Measurements from ENCODE around the gene AGAP1. TPM values are rescaled to one million over a fixed set of nuclear protein-coding genes. Genes with fewer than 3 reads are reported as not detected.

Gene AGAP1
- total RNA-seq, 1 donor from 2014 or later = 21.1 TPM

GRCh38 chr2:235541016-235541415 is 47.2 kb downstream of the AGAP1 start:
- Histone ChIP-seq H3K4me1 (peaks cover 29% of the 10 kb centered on the region), H3K27me3 (no peaks in the 10 kb centered on the region), H3K4me3 (no peak overlapping the region), H3K36me3 (no peaks in the 10 kb centered on the region), H3K9me3 (no peaks in the 10 kb centered on the region), H3K27ac (no peak overlapping the region)
- intact Hi-C loops (cut with DNase I) = no loop called here
- DNase-seq (ENCODE audit: extremely low spot score in 2 of 2) = no peak
- TF ChIP-seq POLR2AphosphoS5 (IDR thresholded peaks at IDR 0.05; ENCODE audit: insufficient read depth in 1 of 2, low read depth in 1 of 2) (peak in 1 of 2 donors; percentile 20), POLR2A (IDR thresholded peaks at IDR 0.05) (no peak)

DNA sequence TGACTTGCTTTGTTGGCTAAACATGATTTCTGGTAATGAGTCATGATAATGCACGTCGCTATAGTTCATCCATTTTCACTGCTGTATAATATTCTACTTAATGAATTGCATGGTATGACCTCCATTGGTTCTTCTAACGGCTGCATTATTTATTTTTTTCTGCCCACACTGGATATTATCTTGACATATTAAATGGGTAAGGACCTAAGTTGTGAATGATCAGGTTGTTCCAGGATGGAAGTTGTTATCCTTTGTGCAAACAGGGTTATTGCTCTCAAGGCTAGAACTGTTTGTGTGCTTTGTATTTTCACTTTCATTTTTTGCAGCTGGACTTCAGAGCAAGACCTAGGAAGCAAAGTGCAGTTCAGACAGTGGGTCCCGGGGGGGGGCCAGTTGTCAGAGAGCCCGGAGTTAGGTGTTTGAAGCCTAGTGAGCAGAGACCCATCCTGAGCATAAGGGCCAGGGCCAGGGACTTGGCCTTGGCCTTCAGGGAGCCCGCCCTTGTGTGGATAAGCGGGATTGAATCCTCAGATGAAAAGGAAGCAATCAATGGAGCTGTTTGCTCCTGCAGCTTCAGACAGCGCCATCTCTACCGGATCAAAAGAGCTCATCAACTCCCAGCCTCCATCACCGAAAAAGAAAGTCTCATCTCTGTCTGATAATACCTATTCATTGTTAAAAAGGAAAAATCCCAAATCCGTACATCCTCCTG is 48.2 kb downstream of the AGAP1 start:
- Histone ChIP-seq H3K4me1 (peaks cover 31% of the 10 kb centered on the region), H3K27ac (no peak overlapping the region), H3K27me3 (no peaks in the 10 kb centered on the region), H3K9me3 (no peaks in the 10 kb centered on the region), H3K36me3 (no peaks in the 10 kb centered on the region), H3K4me3 (no peak overlapping the region)
- DNase-seq (ENCODE audit: extremely low spot score in 2 of 2) = no peak
- intact Hi-C loops (cut with DNase I) = no loop called here
- TF ChIP-seq CTCF (IDR thresholded peaks at IDR 0.05) (no peak), POLR2A (IDR thresholded peaks at IDR 0.05) (no peak), POLR2AphosphoS5 (IDR thresholded peaks at IDR 0.05; ENCODE audit: insufficient read depth in 1 of 2, low read depth in 1 of 2) (no peak)

- peaks cover 31% of the 10 kb centered on the region for H3K4me1 ChIP-seq
- no peak overlapping the region for H3K4me3 ChIP-seq
- no peak for DNase-seq (ENCODE audit: extremely low spot score in 2 of 2)
- H3K36me3 ChIP-seq = no peaks in the 10 kb centered on the region
- no peak overlapping the region for H3K27ac ChIP-seq
- TF ChIP-seq POLR2A (IDR thresholded peaks at IDR 0.05) (no peak), CTCF (IDR thresholded peaks at IDR 0.05) (no peak), POLR2AphosphoS5 (IDR thresholded peaks at IDR 0.05; ENCODE audit: insufficient read depth in 1 of 2, low read depth in 1 of 2) (no peak)
- H3K27me3 ChIP-seq = no peaks in the 10 kb centered on the region
- H3K9me3 ChIP-seq = no peaks in the 10 kb centered on the region
- intact Hi-C loops (cut with DNase I) = no loop called here
These were observed 48.9 kb downstream of the AGAP1 start for GRCh38 chr2:235542733-235543127.

- no peak overlapping the region for H3K27ac ChIP-seq
- H3K4me1 ChIP-seq = peaks cover 31% of the 10 kb centered on the region
- no peaks in the 10 kb centered on the region for H3K9me3 ChIP-seq
- intact Hi-C loops (cut with DNase I) = no loop called here
- DNase-seq (ENCODE audit: extremely low spot score in 2 of 2) = no peak
- H3K36me3 ChIP-seq = no peaks in the 10 kb centered on the region
- no peak overlapping the region for H3K4me3 ChIP-seq
- H3K27me3 ChIP-seq = no peaks in the 10 kb centered on the region
- TF ChIP-seq POLR2A (IDR thresholded peaks at IDR 0.05) (no peak), CTCF (IDR thresholded peaks at IDR 0.05) (no peak), POLR2AphosphoS5 (IDR thresholded peaks at IDR 0.05; ENCODE audit: insufficient read depth in 1 of 2, low read depth in 1 of 2) (no peak)
These were observed 49.4 kb downstream of the AGAP1 start for GRCh38 chr2:235543128-235543750.

DNA sequence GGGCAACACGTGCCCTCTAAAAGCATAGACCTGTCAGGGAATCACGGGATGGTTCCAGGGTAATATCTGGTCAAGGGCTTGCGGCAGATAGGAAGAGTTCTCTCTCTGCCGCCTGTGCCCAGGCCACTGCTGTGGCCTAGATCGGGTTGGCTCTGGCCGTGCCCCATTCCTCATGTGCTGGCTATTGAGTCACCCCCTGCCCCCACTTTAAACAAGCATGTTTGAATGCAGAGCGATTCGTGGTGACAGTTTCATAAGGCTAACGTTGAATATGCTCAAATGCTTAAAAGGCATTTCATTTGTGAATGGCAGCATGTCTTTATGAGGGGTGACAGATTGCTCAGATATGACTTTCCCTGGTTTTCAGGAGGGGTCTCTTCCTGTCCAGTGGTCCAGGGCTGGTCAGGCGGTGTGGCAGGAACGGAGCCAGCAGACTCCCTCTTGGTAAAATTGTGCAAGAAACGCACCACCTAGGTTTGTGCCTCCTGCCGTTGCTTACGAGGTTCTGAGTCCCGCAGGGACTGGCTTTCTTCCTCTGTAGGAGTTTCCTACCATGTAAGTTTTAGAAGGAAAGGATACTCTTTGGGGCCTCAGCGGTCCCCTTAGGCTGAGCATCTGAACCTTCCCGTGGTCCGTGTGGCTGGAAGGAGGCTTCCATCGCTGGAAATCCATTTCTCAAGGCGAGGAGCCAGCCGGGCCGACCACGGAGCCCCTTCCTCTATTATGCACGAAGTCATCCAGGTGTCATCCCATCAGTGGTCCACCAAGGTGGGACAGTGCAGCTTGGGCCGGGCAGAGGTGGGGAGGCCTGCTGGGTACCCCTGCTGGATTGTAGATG is 50.2 kb downstream of the AGAP1 start:
- no peak for DNase-seq (ENCODE audit: extremely low spot score in 2 of 2)
- no peaks in the 10 kb centered on the region for H3K27me3 ChIP-seq
- no peak overlapping the region for H3K27ac ChIP-seq
- peaks cover 36% of the 10 kb centered on the region for H3K4me1 ChIP-seq
- H3K9me3 ChIP-seq = no peaks in the 10 kb centered on the region
- H3K36me3 ChIP-seq = no peaks in the 10 kb centered on the region
- intact Hi-C loops (cut with DNase I) = no loop called here
- TF ChIP-seq POLR2A (IDR thresholded peaks at IDR 0.05) = no peak
- TF ChIP-seq POLR2AphosphoS5 (IDR thresholded peaks at IDR 0.05; ENCODE audit: insufficient read depth in 1 of 2, low read depth in 1 of 2) = no peak
- no peak for TF ChIP-seq CTCF (IDR thresholded peaks at IDR 0.05)
- H3K4me3 ChIP-seq = no peak overlapping the region

All from vagina (tissue), 2 donors.